H1 (cell line): ENCODE data around the gene NIN. TPM values are rescaled to one million over a fixed set of nuclear protein-coding genes. Genes with fewer than 3 reads are reported as not detected.
A peak's percentile ranks its signal among the peaks of the same experiment; 100 is the strongest.

Experiments
- CTCF ChIA-PET: fragments of 300-600 bp; sonication (Branson Sonifier 250); formaldehyde crosslinking; loops from one replicate; lab custom pipeline; 2021; ENCODE audit not compliant: partially characterized antibody; lab: Charles Lee
- POLR2A ChIA-PET: fragments of 300-600 bp; sonication (Branson Sonifier 250); formaldehyde crosslinking; loops from one replicate; lab custom pipeline; 2021; ENCODE audit warnings: inconsistent platforms; ENCODE audit not compliant: partially characterized antibody; lab: Charles Lee
- DNase-seq, 2 experiments: peaks; one replicate each; pipeline versions ENCODE4 v3.0.0 to v3.0.0-alpha.2; 2010 to 2022; ENCODE audit warnings: low spot score in 2 of 2, low read depth in 1 of 2, mixed read lengths in 1 of 2
- FAIRE-seq: peaks from 2 replicates; lab custom pipeline; 2011; peaks lifted over from hg19 to GRCh38; lab: Jason Lieb, UNC
- H2AFZ ChIP-seq: 2 replicates; pipeline ENCODE4 v1.8.1; 2012; ENCODE audit warnings: low read length, inconsistent platforms
- H2AK5ac ChIP-seq: 2 replicates; pipeline ENCODE4 v1.6.1; 2013; ENCODE audit warnings: low read depth, low read length
- H2BK120ac ChIP-seq: replicated peaks from 2 replicates; pipeline ENCODE3; 2013; ENCODE audit warnings: low read depth, low read length, inconsistent platforms
- H2BK12ac ChIP-seq: 2 replicates; pipeline ENCODE4 v1.6.1; 2013; ENCODE audit warnings: low read depth, low read length
- H2BK15ac ChIP-seq: 2 replicates; pipeline ENCODE4 v1.6.1; 2013; ENCODE audit warnings: low read length
- H2BK20ac ChIP-seq: 2 replicates; pipeline ENCODE4 v1.6.1; 2013; ENCODE audit warnings: low read length
- H2BK5ac ChIP-seq: 2 replicates; pipeline ENCODE4 v1.6.1; 2013; ENCODE audit warnings: low read depth, low read length
- H3K14ac ChIP-seq: 2 replicates; pipeline ENCODE4 v1.6.1; 2013; ENCODE audit warnings: inconsistent platforms; ENCODE audit not compliant: insufficient read length
- H3K18ac ChIP-seq: 2 replicates; pipeline ENCODE4 v1.6.1; 2013; ENCODE audit warnings: low read length; ENCODE audit errors: extremely low read depth
- H3K23ac ChIP-seq: 2 replicates; pipeline ENCODE4 v1.6.1; 2013; ENCODE audit warnings: inconsistent platforms; ENCODE audit not compliant: insufficient read length
- H3K23me2 ChIP-seq: 2 replicates; pipeline ENCODE4 v1.6.1; 2013; ENCODE audit warnings: low read depth, low read length
- H3K27ac ChIP-seq: 2 replicates; pipeline ENCODE4 v1.6.1; 2011; ENCODE audit warnings: low read depth, low read length, inconsistent platforms
- H3K27me3 ChIP-seq, 4 experiments: replicated peaks in 1 of 4; 1 replicate in 1 of 4; 2 replicates in 3 of 4; pipeline versions ENCODE4 v1.6.1 to v1.8.1; 2011 to 2013; ENCODE audit warnings: low read length in 3 of 4, mild to moderate bottlenecking in 3 of 4, inconsistent platforms in 2 of 4, mixed read lengths in 2 of 4, moderate library complexity in 1 of 4; ENCODE audit not compliant: control insufficient read depth in 3 of 4, insufficient read depth in 3 of 4; ENCODE audit errors: extremely low read depth in 1 of 4
- H3K36me3 ChIP-seq, 4 experiments: 2 replicates each; pipeline versions ENCODE4 v1.6.1 to v1.8.1; 2011 to 2013; ENCODE audit warnings: mild to moderate bottlenecking in 4 of 4, low read length in 3 of 4, moderate library complexity in 2 of 4, control low read depth in 1 of 4, inconsistent platforms in 1 of 4; ENCODE audit not compliant: insufficient read depth in 4 of 4, control insufficient read depth in 2 of 4
- H3K4ac ChIP-seq: replicated peaks from 2 replicates; pipeline ENCODE3; 2013; ENCODE audit warnings: low read length, low read depth, mixed read lengths, inconsistent platforms; ENCODE audit not compliant: insufficient read length
- H3K4me1 ChIP-seq, 4 experiments: replicated peaks in 1 of 4; 1 replicate in 1 of 4; 2 replicates in 3 of 4; pipeline versions ENCODE4 v1.6.1 to v1.8.1; 2011 to 2013; ENCODE audit warnings: low read length in 3 of 4, inconsistent platforms in 2 of 4, mixed read lengths in 1 of 4; ENCODE audit not compliant: insufficient read depth in 4 of 4, control insufficient read depth in 3 of 4
- H3K4me2 ChIP-seq, 2 experiments: 2 replicates each; pipeline versions ENCODE4 v1.6.1 to v1.8.1; 2011 to 2013; ENCODE audit warnings: low read depth in 2 of 2, low read length in 2 of 2, control low read depth in 1 of 2, inconsistent platforms in 1 of 2, mild to moderate bottlenecking in 1 of 2; ENCODE audit not compliant: insufficient read depth in 1 of 2
- H3K4me3 ChIP-seq, 4 experiments: fragments of 200-600, 300-600 bp in 1 of 4; sonication (generic), shearing (Covaris generic), sonication (Bioruptor Twin) in 1 of 4; 2 replicates each; pipeline versions ENCODE4 v1.5.1 to v1.8.1; 2011 to 2016; ENCODE audit warnings: low read length in 4 of 4, low read depth in 3 of 4, control low read depth in 2 of 4, inconsistent platforms in 2 of 4, mild to moderate bottlenecking in 2 of 4, mixed read lengths in 1 of 4, moderate library complexity in 1 of 4; ENCODE audit not compliant: insufficient read depth in 2 of 4; ENCODE audit errors: extremely low read depth in 1 of 4
- H3K56ac ChIP-seq: replicated peaks from 2 replicates; pipeline ENCODE3; 2013; ENCODE audit warnings: low read depth, mild to moderate bottlenecking, mixed read lengths, low read length, inconsistent platforms; ENCODE audit not compliant: insufficient read length
- H3K79me1 ChIP-seq: 2 replicates; pipeline ENCODE4 v1.6.1; 2013; ENCODE audit warnings: low read depth, low read length, control low read depth
- H3K79me2 ChIP-seq, 2 experiments: 2 replicates each; pipeline versions ENCODE4 v1.6.1 to v1.8.1; 2012 to 2013; ENCODE audit warnings: low read length in 2 of 2, mild to moderate bottlenecking in 2 of 2, inconsistent platforms in 1 of 2; ENCODE audit not compliant: insufficient read depth in 2 of 2, control insufficient read depth in 1 of 2
- H3K9ac ChIP-seq, 4 experiments: replicated peaks in 1 of 4; 1 replicate in 1 of 4; 2 replicates in 3 of 4; pipeline versions ENCODE4 v1.6.1 to v1.8.1; 2011 to 2013; ENCODE audit warnings: low read depth in 3 of 4, low read length in 3 of 4, control low read depth in 2 of 4, mild to moderate bottlenecking in 2 of 4, moderate library complexity in 2 of 4, inconsistent platforms in 1 of 4; ENCODE audit errors: extremely low read depth in 1 of 4
- H3K9me3 ChIP-seq, 2 experiments: 2 replicates each; pipeline versions ENCODE4 v1.6.1 to v1.8.1; 2012 to 2013; ENCODE audit warnings: mild to moderate bottlenecking in 2 of 2, moderate library complexity in 2 of 2, control low read depth in 1 of 2, inconsistent platforms in 1 of 2, low read depth in 1 of 2, low read length in 1 of 2, mixed read lengths in 1 of 2; ENCODE audit not compliant: insufficient read depth in 2 of 2
- H4K20me1 ChIP-seq, 2 experiments: replicated peaks in 1 of 2; 2 replicates each; pipeline versions ENCODE3 to v1.8.1; 2011 to 2013; ENCODE audit warnings: inconsistent platforms in 2 of 2, low read length in 2 of 2, mild to moderate bottlenecking in 1 of 2; ENCODE audit not compliant: insufficient read depth in 2 of 2, control insufficient read depth in 1 of 2
- H4K5ac ChIP-seq: 2 replicates; pipeline ENCODE4 v1.6.1; 2013; ENCODE audit warnings: low read length, low read depth, mixed read lengths, inconsistent platforms; ENCODE audit not compliant: insufficient read length
- H4K8ac ChIP-seq: 2 replicates; pipeline ENCODE4 v1.8.0; 2013; ENCODE audit warnings: mild to moderate bottlenecking, moderate library complexity, low read length, inconsistent platforms; ENCODE audit not compliant: insufficient read depth; ENCODE audit errors: extremely low read depth
- H4K91ac ChIP-seq: replicated peaks from 2 replicates; pipeline ENCODE3; 2013; ENCODE audit warnings: low read length, mixed read lengths, inconsistent platforms; ENCODE audit not compliant: insufficient read length
- CTCF ChIP-seq, 3 experiments: IDR thresholded peaks; 1 replicate in 2 of 3; 2 replicates in 1 of 3; pipeline versions ENCODE4 v1.5.1 to v1.6.1; 2011; ENCODE audit warnings: low read length in 3 of 3, mild to moderate bottlenecking in 3 of 3, inconsistent platforms in 2 of 3, low read depth in 1 of 3, moderate library complexity in 1 of 3; ENCODE audit not compliant: insufficient read depth in 1 of 3; ENCODE audit errors: control extremely low read depth in 1 of 3
- POLR2A ChIP-seq, 2 experiments: IDR thresholded peaks; 1 replicate in 1 of 2; 2 replicates in 1 of 2; pipeline ENCODE4 v1.6.1; 2011; ENCODE audit warnings: low read depth in 2 of 2, low read length in 2 of 2, mild to moderate bottlenecking in 2 of 2; ENCODE audit errors: control extremely low read depth in 1 of 2
- RAD21 ChIP-seq, 2 experiments: IDR thresholded peaks in 1 of 2; conservative IDR thresholded peaks in 1 of 2; 2 replicates each; pipeline ENCODE4 v1.6.1; 2011; ENCODE audit warnings: low read depth in 2 of 2, low read length in 2 of 2, improper control_type of control experiment in 1 of 2, inconsistent platforms in 1 of 2, mild to moderate bottlenecking in 1 of 2, moderate library complexity in 1 of 2
- WGBS, 2 experiments: shearing (Covaris generic) in 1 of 2; methylation state at CpG; one replicate each; pipeline versions ENCODE4 v1.1.6 to v1.1.7; 2013 to 2015; ENCODE audit warnings: low lambda C conversion rate in 2 of 2, mixed read lengths in 2 of 2, inconsistent platforms in 1 of 2, low coverage in 1 of 2, missing lambda C conversion rate in 1 of 2; ENCODE audit not compliant: insufficient replicate concordance in 2 of 2, insufficient coverage in 1 of 2, insufficient read length in 1 of 2; ENCODE audit errors: extremely low coverage in 1 of 2, missing lambda C conversion rate in 1 of 2; 5-methylcytosine and 5-hydroxymethylcytosine counted together
- polyA plus RNA-seq, 7 experiments: library from polyadenylated mRNA; depleted of rRNA in 3 of 7; stranded (reverse) in 5 of 7; unstranded in 2 of 7; fragments of >200 nt in 5 of 7; fragments of 200-250 nt in 2 of 7; gene quantifications; 1 replicate in 5 of 7; 2 replicates in 1 of 7; 4 replicates in 1 of 7; pipeline versions ENCODE4 v1.2.1 to v1.2.3, GENCODE V29; 2011 to 2013; ENCODE audit warnings: missing spikeins in 2 of 7, mixed read lengths in 2 of 7
- total RNA-seq: library from RNA; stranded (reverse); fragmentation: NEBNext Ultra II Directional; extraction: Animal tissue kit (Norgen Biotek cat#: 25700); gene quantifications from 2 replicates; pipeline ENCODE4 v1.2.1, GENCODE V29; 2021

Gene NIN
- total and polyA plus RNA-seq, 2 of the 8 experiments (the other 6 are each of a cell fraction or from before 2014, with no cell fraction given), result 3.2 to 21.3 TPM

GRCh38 chr14:50773632-50774541 lies 57.1 kb downstream of the NIN start:
- Histone ChIP-seq H4K8ac (no peak overlapping the region), H3K14ac (no peak overlapping the region), H3K36me3 (peaks cover 0 to 26% (median 15%) of the 10 kb centered on the region in 4 experiments; a peak in 7 of 8 replicates), H3K9me3 (no peaks in the 10 kb centered on the region), H3K18ac (no peak overlapping the region), H2BK20ac (no peak overlapping the region), H2BK12ac (no peak overlapping the region), H3K4me3 (no peak overlapping the region), H4K20me1 (no peaks in the 10 kb centered on the region), H4K91ac (no peak overlapping the region), H3K9ac (no peak overlapping the region), H3K27ac (no peak overlapping the region), H2BK5ac (no peak overlapping the region), H4K5ac (no peak overlapping the region), H2AK5ac (no peak overlapping the region), H2AFZ (no peak overlapping the region), H3K4me2 (no peak overlapping the region), H3K79me1 (no peaks in the 10 kb centered on the region), H3K56ac (no peak overlapping the region), H3K79me2 (no peaks in the 10 kb centered on the region), H3K23me2 (no peaks in the 10 kb centered on the region), H3K4me1 (no peaks in the 10 kb centered on the region), H3K27me3 (no peaks in the 10 kb centered on the region), H2BK15ac (no peak overlapping the region), H2BK120ac (no peak overlapping the region), H3K23ac (no peak overlapping the region), H3K4ac (no peak overlapping the region)
- peak; percentile 78 to 93 (median 85) for TF ChIP-seq CTCF (IDR thresholded peaks at IDR 0.05; ENCODE audit: control extremely low read depth in 1 of 3, insufficient read depth in 1 of 3, low read depth in 1 of 3, low read length in 3 of 3)
- TF ChIP-seq POLR2A (IDR thresholded peaks at IDR 0.05; ENCODE audit: control extremely low read depth in 1 of 2, low read depth in 2 of 2, low read length in 2 of 2), result no peak
- TF ChIP-seq RAD21 (IDR thresholded peaks at IDR 0.05 in 1 of 2, conservative IDR thresholded peaks at IDR 0.05 in 1 of 2; ENCODE audit: low read depth in 2 of 2, low read length in 2 of 2), result peak; percentile 90 to 93
- WGBS, 2 experiments, result 62% methylated on average over 7 of the region's 7 CpGs; no CpG with 5 or more reads in 1 of the 2 experiments
- CTCF ChIA-PET, result interaction anchor here (0.6 to 8.5 kb wide), 37 partner anchors 10 to 455 kb away, joined by 3 to 102 read pairs (median 4); partner anchors contain the start of gene ATL1
- DNase-seq (peak; percentile 38 to 89), FAIRE-seq (peak; percentile 88)
- POLR2A ChIA-PET, result interaction anchor here (0.8 to 1.3 kb wide), 4 partner anchors 10 to 450 kb away, joined by 3 read pairs; no protein-coding TSS in a partner anchor
